ES-I3 (cell line): ENCODE results near the gene CAV1.
"Not testable (repeated sequence)": the region's sequence is repeated elsewhere in the genome, so short reads cannot be mapped to it uniquely, and the experiment has no call there.

Experiments
- H3K36me3 ChIP-seq: 2 replicates; pipeline ENCODE4 v1.6.1; 2013; ENCODE audit warnings: mild to moderate bottlenecking, low read length, control low read depth, moderate library complexity; ENCODE audit not compliant: insufficient read depth
- H3K4me1 ChIP-seq: 2 replicates; pipeline ENCODE4 v1.6.1; 2013; ENCODE audit warnings: mild to moderate bottlenecking, control low read depth, low read length; ENCODE audit not compliant: insufficient read depth
- H3K9ac ChIP-seq: 2 replicates; pipeline ENCODE4 v1.6.1; 2013; ENCODE audit warnings: low read depth, mild to moderate bottlenecking, low read length, moderate library complexity
- H3K9me3 ChIP-seq: 2 replicates; pipeline ENCODE4 v1.6.1; 2013; ENCODE audit warnings: mild to moderate bottlenecking, low read length, moderate library complexity; ENCODE audit not compliant: control insufficient read depth, insufficient read depth

Gene CAV1

DNA sequence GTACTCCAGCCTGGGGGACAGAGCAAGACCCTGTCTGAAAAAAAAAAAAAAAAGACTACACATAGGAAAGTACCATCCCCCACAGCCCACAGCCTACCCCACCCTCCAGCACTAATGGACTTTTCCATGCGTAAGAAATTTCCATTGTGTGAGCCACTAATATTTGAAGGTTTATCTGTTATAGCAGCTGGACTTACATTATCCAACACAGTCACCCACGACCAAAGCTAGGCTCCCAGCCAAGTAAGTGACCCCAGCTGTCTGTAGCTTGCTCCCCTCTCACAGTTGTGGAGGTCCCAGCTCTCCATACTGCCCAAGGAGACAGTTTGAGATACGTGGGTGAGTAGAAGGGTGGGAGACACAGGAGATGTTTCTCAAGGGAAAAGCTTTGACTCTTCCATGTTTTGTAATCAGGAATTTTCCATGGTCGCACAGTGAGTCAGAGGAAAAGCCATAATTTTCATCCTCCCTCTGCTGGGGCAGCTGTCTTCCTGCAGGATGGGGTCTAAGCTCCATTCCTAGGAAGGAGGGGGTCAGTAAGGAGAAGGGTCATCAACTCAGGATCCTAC lies 57.4 kb downstream of the CAV1 start:
- Histone ChIP-seq H3K9me3 (peaks cover 3% of the 10 kb centered on the region; the same call in 1 of the 2 replicates), H3K9ac (no peak overlapping the region), H3K4me1 (peaks cover 11% of the 10 kb centered on the region), H3K36me3 (no peaks in the 10 kb centered on the region)

DNA sequence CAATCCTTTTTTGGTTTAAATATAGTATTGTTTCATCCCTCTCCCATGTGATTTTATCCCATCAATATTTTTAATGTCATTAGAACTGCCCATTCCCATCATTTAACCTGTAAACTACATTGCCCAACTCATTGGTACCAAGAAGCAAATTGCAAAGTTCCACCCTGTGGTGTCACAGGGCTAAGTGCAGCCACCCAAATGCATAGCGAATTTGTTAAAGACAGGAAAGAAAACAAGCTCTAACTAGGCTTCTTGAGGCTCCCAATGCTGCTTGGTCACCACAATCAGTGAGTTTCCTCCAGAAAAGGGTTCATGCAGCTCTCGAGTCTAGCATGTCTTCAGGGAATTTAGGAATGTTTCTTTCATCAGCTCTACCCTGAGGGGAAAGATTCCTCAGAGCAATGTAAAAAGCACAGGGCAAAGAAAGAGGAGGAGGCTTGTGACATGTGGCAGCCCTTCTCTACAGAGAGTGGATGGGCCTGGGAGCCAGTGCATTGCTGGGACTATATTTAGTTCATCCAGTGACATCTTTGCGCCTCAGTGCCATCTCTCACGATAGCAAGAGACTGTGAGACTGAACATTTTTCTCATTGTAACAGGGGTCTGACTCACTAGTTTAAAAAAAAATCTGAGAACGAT lies 58.1 kb downstream of the CAV1 start:
- H3K4me1 ChIP-seq: peaks cover 11% of the 10 kb centered on the region
- H3K9ac ChIP-seq: no peak overlapping the region
- H3K9me3 ChIP-seq: peaks cover 3% of the 10 kb centered on the region; the same call in 1 of the 2 replicates
- no peaks in the 10 kb centered on the region for H3K36me3 ChIP-seq

DNA sequence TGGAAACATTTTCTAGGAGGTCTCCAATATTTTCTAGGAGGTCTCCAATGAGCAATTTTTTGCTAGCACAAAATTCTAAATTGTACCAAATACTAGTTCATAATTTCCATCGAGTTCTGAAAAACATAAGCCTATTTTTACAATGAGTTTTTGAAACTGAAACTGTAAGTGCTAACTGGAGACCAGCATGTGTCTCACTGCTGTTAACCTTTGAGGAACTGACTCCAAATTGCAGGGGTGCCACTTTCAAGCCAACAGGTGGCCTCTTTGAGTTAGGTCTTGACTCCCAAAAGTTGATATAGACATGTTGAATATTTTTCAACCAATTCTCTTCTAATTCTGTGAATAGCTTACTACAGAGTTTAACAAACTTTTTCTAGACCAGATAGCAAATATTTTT lies 58.8 kb downstream of the CAV1 start:
- H3K4me1 ChIP-seq: peaks cover 12% of the 10 kb centered on the region
- no peak overlapping the region for H3K9ac ChIP-seq
- H3K36me3 ChIP-seq: no peaks in the 10 kb centered on the region
- H3K9me3 ChIP-seq: no peaks in the 10 kb centered on the region; the same call in 1 of the 2 replicates

DNA sequence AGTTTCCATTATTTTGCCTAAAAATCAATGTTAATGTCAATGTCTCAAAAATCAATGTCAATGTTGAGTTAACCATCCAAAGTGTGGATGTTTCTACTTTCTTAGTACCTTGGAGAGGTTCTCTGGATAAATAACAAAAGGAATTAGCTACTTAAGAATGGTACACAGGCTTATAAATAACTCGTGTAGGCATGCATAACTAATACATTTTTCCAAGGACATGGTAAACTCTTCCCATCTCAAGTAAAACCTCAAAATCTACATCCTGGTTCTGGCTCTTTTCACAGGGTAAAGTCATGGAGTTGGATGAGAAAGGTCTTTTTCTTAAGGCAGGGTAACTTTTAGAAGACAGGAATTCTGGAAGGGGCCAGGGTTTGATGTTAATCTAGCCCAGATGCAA lies 59.9 kb downstream of the CAV1 start:
- H3K36me3 ChIP-seq: no peaks in the 10 kb centered on the region
- H3K4me1 ChIP-seq: peaks cover 15% of the 10 kb centered on the region
- no peak overlapping the region for H3K9ac ChIP-seq
- H3K9me3 ChIP-seq: no peaks in the 10 kb centered on the region

DNA sequence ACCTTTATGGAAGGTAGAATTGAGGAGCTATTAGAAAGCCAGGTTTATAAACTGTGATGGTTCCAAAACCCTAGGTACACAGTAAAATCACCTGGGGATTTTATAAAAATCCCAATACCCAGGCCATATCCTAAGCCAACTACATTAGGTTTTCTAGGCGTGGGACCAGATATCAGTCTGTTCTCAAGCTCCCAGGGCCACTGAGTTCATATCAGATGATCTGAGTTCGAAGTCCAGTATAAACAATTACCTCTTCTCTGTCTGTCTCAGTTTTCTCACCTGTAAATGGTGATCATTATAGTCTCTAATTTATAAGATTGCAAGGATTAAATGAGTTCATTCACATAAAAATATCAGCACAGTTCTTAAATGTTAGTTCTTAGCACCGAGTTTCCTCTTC lies 60.6 kb downstream of the CAV1 start:
- Histone ChIP-seq H3K4me1 (peaks cover 15% of the 10 kb centered on the region), H3K36me3 (no peaks in the 10 kb centered on the region), H3K9me3 (no peaks in the 10 kb centered on the region), H3K9ac (no peak overlapping the region)

DNA sequence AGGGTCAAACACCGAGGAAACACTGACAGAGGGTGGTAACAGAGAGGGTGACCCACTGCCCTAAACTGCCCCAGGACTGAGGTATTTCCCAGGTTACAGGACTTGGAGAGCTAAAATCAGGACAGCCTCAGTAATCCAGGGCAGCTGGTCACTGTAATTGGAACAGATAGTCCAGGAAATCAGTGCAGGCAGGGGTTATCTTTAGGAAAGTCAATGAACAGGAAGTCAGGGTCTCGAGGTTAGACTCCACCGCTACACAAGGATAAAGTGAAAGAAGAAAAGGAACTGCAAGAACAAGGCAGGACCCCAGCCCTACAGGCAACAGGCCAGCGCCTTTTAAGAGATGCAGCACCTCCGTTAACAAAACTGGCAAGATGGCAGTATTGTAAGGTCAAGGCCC lies 61.1 kb downstream of the CAV1 start:
- H3K4me1 ChIP-seq: peaks cover 15% of the 10 kb centered on the region
- no peak overlapping the region for H3K9ac ChIP-seq
- no peaks in the 10 kb centered on the region for H3K9me3 ChIP-seq
- H3K36me3 ChIP-seq: no peaks in the 10 kb centered on the region

DNA sequence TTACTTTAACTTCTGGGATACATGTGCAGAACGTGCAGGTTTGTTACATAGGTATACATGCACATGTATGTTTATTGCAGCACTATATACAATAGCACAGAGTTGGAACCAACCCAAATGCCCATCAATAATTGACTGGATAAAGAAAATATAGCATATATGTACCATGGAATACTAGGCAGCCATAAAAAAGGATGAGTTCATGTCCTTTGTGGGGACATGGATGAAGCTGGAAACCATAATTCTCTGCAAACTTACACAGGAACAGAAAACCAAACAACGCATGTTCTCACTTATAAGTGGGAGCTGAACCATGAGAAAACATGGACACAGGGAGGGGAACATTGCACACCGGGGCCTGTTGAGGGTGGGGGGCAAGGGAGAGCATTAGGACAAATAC lies 62.4 kb downstream of the CAV1 start:
- not testable (repeated sequence) for H3K9ac ChIP-seq, H3K9me3 ChIP-seq, H3K36me3 ChIP-seq
- peaks cover 15% of the 10 kb centered on the region for H3K4me1 ChIP-seq

DNA sequence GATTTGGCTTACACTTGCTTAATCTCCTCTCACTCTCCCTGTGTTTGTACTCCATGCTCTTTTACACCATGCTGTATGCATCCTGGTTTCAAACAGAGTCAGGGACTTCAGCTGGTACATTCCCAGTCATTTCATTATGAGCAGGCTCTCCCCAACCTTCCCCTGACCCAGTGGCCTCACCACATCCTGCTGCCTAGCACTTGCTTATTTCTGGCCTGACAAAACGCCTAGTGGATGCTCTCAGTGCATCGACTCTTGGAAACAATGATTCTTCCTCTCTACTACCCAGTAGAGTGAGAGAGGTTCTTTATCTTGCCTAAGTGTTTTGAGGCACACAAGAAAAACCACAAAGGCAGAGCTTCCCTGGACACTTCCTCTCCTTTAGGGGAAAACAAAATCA lies 63.4 kb downstream of the CAV1 start:
- peaks cover 15% of the 10 kb centered on the region for H3K4me1 ChIP-seq
- no peaks in the 10 kb centered on the region for H3K36me3 ChIP-seq
- H3K9me3 ChIP-seq: no peaks in the 10 kb centered on the region
- H3K9ac ChIP-seq: no peak overlapping the region

DNA sequence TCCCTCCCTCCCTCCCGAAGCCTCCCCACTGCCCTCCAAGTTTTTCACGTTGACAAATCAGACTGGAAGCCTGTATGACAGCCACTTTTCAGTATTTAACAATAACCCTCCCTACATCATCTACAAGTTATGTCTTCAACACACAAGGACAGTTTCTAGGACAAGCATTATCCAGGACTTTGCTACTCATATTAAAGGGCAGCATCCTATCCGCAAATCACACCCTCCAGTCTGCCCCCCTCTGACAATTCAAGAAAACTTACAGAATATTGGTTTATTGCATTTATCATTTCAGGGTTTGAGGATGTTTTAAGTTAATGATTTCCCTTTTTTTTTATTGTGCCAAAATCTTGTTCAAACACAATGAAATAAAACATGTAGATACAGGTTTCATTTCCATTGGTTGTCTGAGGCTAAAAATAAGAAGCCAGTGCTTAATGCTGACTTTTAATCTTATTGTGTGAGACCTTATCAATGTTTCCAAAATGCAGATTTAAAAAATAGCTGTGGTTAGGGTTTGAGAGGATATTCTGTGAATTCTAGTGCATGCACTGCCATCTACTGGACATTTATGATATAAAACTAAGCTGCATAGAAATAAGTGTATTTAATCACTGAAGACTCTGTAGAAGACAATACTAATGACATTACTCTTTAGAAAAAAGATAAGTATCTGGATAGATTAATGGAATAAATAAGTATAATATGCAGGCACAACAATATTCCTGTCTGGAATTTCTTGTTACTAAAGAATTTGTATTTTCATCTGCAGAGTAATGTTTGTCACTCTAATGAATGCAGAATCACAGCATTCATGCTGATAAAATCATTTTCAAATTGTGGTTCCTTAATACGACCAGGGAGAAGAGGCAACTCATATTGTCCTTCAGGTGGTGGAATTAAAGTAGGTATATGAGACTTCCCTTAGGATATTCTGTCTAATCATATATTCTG lies 64.1 kb downstream of the CAV1 start:
- H3K9ac ChIP-seq: no peak overlapping the region
- peaks cover 18% of the 10 kb centered on the region for H3K4me1 ChIP-seq
- H3K9me3 ChIP-seq: no peaks in the 10 kb centered on the region
- no peaks in the 10 kb centered on the region for H3K36me3 ChIP-seq

DNA sequence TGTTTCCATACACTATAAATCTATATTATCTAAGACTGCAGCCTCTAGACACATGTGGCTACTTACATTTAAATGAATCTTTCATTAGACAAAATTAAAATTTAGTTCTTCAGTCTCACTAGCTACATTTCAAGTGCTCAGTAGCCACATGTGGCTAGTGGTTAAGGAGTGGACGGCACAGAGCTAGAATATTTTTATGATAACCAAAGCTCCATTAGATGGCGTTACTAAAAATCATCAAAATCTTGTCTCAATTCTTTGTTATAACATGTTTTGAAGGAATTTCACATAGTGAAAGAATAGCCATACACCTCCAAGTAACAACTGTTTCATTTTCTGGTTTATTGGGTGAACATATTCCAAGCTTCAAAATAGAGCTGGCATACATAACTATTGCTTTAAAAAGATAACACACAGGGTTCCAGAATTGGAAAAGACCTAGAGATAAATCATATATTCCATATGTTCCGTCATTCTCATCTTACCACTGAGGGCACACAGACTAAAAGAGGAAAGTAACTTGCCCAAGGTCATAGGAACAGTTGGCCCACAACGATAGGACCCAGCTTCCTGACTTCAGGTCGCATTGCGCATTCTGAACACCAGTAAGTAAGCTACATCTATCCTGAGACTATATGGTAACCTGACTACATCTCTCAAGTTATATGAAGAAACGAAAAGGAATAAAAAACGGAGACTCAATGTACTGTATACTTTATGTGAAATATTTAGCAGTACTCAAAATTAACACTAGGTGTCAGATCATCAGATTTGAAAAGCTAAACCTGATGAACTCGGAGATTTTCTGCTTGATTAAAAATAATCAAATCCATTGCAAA lies 66.6 kb downstream of the CAV1 start:
- Histone ChIP-seq H3K9ac (no peak overlapping the region), H3K36me3 (no peaks in the 10 kb centered on the region), H3K9me3 (no peaks in the 10 kb centered on the region), H3K4me1 (peaks cover 18% of the 10 kb centered on the region)

DNA sequence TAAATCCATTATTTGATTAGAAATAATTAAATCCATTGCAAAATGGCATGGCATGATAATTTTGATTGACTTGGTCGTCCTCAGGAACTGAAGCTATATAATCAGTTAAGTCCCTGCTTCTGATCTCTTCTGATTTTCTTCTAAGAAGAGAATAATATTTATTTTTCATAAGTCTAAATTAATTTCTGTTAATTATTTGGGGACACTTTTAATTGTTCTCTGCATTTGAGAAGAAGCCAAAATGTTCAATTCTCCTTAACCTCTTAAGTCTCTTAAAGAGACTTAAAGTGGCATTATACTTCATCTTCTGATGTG lies 67.2 kb downstream of the CAV1 start:
- Histone ChIP-seq H3K9me3 (no peaks in the 10 kb centered on the region), H3K36me3 (no peaks in the 10 kb centered on the region), H3K4me1 (peaks cover 18% of the 10 kb centered on the region), H3K9ac (no peak overlapping the region)

DNA sequence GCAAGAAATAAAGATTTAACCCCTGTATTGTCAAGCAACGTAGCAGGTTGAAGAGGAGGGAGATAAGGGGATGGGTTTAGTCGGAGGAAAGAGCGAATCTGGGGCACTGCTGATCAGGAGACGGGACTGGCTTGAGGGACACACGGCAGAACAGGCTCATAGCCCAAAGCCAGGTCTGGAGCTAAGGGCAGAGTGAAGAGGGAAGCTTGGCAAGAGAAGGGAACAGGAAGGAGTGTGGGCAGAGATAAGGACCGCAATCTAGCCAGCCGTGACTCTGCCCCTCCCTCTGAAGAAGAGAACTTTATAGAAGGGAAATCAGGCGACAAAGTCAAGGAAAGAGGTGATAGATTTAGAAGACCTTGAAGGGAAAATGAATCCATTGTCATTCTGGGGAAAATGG lies 67.6 kb downstream of the CAV1 start:
- Histone ChIP-seq H3K9me3 (no peaks in the 10 kb centered on the region), H3K4me1 (peaks cover 18% of the 10 kb centered on the region), H3K36me3 (no peaks in the 10 kb centered on the region), H3K9ac (no peak overlapping the region)

DNA sequence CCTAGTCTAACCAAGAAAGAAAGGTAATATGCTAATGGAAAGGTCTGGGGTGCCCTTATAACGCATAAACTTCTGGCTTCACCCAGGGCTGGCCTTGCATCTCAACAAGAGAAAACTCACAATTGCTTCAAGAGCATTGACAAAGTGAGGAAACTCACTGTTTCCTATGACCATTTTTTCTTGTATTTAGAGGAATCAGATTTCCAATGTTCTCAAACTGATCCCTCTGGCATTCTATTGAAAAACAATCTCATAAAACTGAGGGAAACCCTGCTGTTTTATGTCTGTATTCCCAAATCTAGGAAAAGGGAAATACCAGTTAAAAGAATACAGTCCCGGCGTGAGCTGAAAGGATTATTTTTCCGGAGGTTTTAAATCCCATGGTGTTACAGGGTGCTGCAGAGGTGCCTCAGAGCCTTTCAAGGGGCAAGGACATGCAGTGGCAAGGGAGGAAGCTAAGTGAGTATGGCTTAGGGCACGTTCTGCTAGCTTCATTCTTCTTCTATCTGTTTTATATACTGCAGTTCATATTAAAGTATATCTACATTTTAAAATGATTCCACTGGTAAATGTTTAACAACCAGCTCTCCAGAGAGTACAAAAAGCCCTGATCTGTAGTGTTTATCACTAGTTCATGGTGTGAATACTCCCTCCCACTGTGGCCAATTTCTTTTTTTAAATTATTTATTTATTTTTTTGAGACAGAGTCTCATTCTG lies 68.7 kb downstream of the CAV1 start:
- Histone ChIP-seq H3K4me1 (peaks cover 18% of the 10 kb centered on the region), H3K9me3 (no peaks in the 10 kb centered on the region), H3K9ac (no peak overlapping the region), H3K36me3 (no peaks in the 10 kb centered on the region)

DNA sequence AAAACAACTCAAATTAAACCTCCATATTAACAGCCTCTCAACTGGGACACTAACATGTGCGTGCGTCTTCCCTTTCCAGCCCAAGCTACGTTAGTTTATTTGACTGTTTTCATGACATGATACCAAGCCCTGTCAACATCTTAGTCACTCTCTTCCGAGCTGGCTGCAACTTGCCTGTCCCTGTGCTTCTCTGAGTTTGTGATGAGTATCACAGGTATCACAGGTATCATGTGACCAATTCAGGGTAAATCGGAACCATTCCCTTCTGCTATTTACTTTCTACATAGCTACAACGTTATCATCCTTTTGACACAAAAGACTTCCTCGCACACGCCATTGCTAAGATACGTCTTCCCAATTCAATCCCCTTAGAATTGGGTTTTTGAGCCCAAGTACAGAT lies 70.2 kb downstream of the CAV1 start:
- H3K9ac ChIP-seq: no peak overlapping the region
- no peaks in the 10 kb centered on the region for H3K9me3 ChIP-seq
- H3K4me1 ChIP-seq: peaks cover 14% of the 10 kb centered on the region
- no peaks in the 10 kb centered on the region for H3K36me3 ChIP-seq
